CD4-positive, alpha-beta T cell treated with Interferon gamma for 1 hour (primary cell): ENCODE data around the gene PLEKHA6.
A peak's percentile ranks its signal among the peaks of the same experiment; 100 is the strongest.

Experiments
- DNase-seq: peaks from one replicate; pipeline ENCODE4 v3.0.0-alpha.2; 2020

The PLEKHA6 gene

DNA sequence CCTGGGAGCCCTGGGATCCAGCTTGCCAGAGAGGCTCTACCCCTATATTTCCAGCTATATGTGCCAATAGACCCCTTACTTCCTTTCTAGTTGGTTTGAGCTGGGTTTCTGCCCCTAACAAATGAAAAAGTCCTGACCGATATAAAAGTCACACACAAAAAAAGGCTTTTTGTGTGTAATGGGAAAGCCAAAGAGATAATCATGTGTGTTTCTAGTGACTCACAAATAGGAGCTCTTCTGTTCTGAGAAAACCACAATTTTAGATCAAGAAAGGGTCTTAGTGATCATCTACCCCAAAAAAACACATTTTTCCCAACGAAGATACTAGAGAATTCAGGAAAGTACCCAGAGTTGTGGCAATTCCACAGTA, 23.0 kb upstream of the PLEKHA6 start:
- DNase-seq, result no peak

DNA sequence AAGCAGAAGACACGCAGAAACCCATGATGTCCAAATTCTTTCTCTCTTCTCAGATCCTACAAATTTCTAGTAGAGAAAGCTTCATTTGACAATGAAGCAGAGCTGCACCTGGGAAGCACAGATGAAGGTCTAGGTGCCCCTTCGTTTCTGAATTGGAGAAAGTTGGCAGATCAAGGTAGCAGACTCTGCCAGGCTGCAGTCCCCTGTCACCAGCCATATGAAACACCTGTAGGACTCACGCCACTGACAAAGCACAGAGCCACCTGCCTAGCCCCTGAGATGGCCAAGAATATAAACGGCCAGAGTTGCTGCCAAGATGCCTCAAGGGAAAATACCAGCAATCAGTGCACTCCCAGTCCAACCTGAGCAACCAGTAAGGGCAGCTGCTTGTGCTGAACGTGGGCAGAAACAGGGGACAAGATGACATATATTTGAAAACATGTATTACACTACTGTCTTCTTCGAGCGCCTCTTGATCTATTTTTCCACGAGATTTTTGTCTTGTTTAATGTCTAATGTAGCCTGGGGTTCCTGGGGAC, 20.6 kb upstream of the PLEKHA6 start:
- DNase-seq, result no peak

DNA sequence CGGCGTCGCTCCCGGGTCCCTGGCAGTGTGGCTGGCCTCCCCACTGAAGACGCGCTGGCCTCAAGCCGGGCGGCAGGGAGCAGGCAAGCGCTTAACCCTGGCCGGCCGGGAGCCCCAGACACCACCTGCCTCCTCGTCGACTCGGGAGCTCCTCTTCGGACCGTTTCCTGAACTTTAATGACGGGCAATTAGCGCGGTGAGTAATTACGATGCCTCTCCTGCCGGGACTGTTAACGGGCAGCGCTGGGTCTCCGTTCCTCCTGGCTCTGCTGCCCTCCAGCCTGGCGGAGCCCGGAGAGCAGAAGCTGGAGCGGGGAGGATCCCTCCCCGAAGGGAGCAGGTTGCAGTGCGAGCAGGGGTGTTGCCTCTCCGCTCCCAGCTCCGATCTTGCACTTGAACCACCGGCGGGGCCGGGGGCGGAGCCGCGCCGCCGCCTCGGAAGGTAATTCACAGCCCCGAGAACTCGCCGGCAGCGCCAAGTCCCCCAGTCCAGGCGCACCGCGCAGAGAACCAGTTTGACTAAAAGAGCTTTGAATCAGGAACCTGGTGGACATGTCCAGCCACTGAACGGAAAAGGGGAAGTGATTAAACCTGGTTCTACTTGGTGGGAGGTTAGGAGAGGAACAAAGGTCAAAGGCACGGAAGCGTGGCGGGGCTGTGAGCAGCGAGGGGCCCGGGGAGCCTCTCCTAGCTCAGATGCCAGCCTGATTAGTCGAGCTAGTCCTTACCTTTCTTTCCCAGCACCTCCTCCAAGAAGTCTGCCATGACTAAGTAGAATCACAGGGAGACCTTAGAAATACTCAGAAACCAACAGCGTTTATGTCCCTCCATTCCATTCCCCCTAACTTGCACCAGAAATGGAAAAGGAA, 18.3 kb upstream of the PLEKHA6 start:
- DNase-seq, result peak; percentile 31

DNA sequence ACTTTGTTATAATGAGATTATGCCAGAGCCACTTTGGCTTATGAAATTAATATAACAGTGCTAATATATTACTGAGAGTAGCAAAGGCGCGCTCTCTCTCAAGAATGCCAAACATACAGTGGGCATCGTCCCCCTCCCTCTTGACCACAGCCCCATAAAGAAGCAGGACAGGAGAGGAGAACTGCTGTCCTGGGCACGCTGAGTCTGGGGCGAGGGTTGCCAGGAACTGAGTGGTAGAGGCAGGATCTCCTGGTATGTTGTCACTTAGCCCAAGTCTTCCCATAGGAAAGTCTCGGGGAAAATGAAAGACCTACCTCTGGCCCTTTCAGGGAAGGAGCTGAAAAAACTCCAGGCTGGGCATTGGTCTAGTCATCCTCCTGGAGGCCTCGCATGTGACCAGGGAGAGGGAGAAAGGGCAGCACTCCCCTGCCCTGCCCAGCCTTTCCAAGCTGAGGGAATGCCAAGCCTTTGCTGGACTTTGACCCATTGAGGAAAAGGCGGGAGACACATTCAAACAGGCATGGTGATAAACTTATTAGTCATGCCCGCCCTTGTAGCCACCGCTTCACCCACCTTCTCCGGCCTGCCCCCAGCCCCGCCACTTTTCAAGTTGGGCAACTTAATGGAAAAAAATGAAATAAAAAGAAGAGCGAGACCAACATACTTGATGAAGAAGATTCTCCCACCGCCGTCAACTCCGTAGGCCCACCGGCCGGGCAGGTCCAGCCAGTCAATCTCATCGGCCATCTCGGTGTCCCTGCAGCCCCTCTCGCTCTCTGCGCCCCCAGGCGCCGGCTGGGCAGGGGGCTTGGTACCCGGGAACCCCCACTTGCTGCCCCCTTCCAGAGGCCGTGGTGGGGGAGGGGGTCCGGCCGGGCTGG, 17.4 kb upstream of the PLEKHA6 start:
- no peak for DNase-seq

DNA sequence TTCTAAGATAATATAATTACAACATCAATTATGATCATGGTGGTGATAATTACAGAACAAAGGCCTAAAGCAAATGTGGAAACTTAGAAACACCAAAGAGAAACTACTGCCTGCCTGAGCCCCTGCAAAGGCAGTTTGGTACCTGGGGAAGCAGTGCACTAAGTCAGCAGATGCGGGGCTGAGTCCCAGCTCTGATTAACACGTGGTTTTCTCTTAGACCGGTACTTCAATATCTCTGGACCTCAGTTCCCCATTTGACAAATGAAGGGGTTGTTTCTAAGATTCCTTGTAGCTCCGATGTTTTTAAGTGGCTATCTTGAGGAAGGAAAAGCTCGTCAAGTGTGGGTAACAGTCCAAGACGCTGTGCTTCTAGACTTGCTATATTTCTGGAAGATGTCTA, 16.7 kb upstream of the PLEKHA6 start:
- no peak for DNase-seq

DNA sequence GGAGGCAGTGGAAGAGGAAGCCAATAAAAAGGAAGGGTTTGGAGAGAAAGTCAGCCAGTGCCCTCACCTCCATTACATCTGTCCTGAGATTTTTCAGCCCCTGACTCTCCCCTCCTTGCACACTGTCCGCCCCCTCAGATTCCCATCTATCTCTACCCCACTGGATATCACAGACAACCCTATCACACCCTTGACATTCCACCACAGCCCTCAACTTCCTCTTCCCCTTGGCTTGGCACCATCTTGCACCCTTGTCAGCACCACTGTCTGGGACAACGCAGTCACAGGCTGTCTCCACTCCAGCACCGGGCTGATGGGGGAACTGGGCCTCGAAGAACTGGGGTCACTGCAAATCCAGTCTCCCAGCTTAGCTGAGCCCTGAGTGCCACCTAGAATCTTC, 14.2 kb upstream of the PLEKHA6 start:
- DNase-seq, result no peak

DNA sequence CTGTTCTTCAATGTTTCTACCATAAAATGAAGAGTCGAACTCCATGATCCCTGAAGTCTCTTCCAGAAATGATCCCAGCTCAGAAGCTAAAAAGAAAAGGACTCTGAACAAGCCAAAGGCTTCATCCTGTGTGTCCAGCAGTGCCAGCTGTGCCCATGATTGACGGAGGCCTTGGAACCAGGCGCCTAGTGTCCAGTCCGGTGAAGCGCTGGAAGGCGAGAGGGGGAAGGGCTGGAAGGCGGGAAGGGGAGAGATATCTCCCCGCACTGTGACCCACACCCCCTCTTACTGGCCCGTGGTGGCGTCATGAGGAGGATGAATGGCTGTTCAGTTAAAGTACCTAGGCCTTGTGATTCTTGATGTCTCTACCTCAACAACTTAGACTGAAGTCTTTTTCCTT, 10.4 kb upstream of the PLEKHA6 start:
- DNase-seq, result no peak

DNA sequence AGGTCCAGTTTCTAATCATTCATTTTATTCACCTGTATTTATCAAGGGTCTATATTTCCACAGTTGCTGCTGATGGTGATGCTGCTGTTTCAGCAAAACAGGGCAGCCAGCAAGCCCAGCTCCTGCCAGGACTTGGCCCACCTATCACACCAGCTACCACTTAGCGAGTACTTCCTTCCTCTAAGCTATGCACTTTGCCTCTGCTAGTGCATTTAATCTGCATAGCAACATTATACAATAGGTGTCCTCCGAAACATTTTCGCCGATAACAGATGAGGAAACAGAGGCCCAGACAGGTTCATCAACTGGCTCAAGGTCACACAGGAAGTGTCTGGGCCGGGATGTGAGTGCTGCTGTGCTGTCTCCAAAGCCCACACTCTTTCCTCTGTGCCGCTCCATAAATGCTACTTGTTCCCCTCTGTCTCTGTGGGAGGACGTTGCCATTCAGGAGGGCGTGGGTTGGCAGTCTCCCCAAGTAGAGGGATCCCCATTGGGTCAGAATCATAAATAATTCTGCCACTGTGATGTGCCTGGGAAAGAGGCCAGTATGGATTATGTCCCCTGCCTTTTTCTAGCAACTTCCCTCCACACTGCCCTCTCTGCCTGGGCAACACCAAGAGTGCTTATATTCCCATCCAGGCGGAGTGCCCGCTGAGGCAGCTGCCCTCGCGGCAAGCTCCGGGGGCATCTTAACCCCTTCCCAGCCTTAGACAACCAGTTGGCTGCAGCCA, 9.4 kb upstream of the PLEKHA6 start:
- DNase-seq, result no peak

DNA sequence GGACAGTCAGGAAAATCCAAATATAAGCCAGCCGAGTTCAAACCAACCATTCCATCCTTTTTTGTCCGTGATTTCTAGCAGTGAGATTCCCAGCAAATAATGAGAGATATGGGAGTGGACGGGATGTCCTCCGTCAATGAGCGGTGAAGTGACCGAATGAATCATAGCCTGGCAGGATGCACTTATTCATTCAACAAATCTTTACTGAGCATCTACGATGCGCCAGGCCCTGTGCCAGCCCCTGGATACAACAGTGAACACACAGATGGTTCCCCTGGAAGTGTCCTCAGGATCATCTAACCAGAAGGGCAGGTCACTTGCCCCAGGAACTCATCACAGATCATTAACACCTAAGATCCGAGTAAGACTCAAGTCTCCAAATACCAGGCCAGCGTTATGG, 8.2 kb upstream of the PLEKHA6 start:
- no peak for DNase-seq

DNA sequence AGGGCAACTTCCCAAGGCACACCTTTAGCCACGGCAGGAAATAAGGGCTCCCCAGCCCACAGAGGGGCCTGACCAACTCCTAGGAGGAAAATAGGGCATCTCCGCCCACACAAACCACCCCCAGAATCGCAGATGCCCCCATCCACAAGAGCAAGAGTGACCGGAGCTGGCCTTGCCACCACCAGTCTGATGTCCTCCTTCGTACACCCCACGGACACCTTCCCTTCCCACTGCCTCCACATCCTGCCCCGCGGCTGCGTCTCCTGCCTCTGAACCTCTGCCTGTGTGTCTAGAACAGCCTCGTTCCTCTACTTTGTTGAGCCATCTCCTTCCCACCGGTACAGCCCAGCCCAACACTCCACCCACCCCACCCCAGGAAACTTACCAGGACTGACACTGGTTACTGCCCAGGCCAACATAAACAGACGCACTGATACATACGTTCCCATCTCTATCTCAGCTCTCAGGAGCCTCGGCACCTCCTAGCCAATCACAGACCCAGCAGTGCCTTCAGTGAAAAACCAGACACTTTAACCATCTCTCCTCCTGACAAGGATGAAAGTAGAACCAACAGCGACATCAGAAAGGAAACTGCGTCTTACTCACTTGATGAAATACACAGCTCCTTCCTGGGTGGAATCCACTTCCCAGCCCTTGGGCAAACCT, 7.6 kb upstream of the PLEKHA6 start:
- no peak for DNase-seq

DNA sequence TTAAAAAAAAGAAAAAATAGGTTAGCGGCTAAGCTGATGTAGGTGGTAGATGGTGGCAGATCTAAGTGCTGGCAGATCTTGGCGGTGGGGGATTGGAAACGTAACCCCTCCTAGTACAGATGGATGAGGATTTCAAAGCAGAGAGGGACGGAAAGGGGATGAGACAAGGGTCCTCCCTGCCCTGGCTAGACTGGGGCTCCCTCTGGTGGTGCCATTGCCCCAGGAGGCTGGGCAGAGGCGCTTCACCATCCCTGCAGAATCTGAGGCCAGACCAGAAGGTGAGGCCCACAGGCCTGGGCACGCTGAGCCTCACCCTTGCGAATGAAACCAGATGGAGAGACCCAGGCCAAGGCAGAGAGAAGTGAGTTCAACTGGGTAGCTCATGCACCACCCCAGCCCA, 7.0 kb upstream of the PLEKHA6 start:
- no peak for DNase-seq

DNA sequence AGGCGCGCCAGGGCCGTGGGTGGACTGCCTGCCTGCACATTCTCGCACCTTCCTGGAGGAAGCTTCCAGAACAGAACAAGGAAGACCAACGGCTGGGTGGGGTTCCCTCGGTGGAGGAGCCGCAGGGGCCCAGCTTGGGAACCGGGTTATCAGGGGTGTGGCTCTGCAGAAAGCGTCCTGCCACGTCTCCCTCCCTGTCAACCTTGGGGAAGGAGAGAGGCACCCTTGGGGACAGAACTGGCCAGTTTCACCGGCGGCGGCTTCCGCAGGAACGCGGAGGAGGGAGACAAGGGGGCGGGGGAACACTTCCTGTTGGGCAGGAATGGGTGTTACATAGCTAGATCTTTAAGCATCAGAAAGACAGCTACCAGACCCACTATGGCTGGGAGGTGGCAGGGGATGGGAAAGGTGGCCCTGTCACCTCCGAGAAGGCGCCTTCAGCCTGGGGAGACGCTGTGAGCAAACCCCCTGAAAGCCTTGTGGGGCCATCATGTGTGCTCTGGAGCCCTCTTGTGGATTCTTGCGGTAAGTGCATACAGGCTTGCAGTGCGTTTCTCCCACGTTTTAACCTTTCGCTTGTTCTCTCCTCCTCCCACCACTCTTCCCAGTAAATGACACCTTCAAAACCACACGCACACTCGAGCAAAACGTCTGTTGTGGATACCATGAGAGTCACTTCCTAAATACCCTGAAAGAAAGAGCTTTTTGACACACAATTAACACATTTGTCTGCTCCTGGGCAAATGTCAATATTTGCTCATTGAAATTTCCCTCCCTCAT, 3.8 kb upstream of the PLEKHA6 start:
- DNase-seq, result peak; percentile 74

DNA sequence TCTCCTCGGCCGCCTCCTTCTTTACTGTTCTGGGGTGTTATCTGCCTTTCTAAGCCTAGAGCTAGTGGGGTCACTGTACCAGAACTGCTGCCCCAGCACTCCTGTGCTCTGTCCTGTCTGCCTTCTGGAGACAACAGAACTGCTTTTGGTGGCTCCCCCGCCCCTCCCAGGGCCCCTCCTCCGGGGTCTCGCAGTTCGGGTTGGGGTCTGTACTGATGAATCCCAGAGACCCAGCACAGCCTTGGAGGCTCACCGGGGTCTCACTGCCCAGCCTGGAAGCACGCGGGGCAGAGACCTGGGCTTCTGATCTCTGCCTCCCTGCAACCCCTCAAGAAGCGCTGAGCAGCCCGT, 3.2 kb upstream of the PLEKHA6 start:
- no peak for DNase-seq

DNA sequence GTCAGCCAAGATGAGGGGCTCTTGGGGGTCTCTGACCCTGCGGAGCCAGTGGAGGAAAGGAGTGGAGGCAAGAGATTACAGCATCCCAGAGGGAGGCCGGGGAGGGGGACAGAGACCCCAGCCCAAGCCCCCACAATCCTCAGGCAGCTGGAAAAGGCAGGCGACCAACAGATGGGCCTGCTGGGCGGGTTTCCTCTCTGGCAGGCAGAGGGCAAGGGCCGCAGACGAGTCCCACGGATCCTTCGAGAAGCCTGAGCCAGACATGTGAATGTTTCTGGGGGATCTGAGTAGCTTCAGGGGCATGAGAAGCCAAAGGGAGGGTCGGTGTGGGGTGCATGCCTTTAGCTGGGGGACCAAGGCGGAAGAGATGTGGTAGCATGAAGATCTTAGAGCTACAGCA, 2.1 kb upstream of the PLEKHA6 start:
- DNase-seq, result no peak

DNA sequence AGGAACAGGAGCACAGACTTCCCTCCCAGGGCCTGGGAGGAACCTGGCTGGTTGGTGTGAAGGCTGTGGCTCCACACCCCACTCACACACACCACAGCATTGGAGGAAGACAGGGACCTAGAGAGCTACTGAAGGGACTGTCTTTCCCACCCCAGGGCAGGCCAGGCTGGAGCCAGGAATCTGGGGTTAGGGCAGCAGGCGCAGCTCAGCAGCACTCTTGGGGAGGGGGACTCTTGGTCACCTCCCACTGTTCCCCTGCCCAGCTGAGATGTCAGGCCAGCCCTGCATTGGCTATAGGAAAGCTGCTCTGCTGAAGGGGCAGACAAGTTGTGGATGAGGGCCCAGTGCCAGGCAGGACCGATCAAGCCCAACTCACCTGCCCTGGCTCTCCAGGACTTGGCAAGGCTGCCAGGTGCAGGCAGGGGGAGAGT, 1.6 kb upstream of the PLEKHA6 start:
- DNase-seq, result no peak

DNA sequence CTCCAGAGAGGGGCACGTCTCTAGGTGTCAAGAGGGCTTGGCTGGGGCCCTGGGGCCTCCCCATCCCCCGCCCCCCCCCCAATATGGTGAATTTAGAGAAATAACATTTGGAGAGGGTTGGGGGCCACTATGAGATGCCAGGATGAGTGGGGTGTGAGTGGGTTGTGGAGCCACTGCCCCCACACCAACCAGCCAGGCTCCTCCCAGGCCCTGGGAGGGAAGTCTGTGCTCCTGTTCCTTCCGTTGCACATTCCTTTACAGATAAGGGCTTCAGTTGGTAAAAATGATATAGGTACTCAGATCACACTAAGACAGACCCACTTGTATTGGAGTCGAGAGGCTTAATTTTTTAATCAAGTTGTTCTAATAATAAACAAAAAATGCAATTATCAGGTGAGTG, 585 bp upstream of the PLEKHA6 start:
- no peak for DNase-seq

DNA sequence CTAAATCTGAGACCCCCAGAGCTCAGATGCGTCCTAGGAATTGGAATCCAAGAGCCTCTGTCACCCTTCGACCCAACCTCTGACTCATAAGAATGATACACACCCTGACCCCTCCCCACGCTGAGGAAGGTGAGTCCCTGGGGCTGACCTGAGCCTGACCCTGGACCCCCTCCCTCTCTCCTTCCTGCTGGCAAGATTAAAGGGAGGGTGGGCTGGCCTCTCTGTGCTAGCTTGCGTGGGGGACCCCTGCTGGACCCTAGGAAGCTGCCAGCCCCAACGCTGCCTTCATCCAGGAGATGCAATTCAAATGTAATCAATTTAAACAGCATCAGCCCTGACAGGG, 627 bp downstream of the PLEKHA6 start:
- DNase-seq, result no peak

DNA sequence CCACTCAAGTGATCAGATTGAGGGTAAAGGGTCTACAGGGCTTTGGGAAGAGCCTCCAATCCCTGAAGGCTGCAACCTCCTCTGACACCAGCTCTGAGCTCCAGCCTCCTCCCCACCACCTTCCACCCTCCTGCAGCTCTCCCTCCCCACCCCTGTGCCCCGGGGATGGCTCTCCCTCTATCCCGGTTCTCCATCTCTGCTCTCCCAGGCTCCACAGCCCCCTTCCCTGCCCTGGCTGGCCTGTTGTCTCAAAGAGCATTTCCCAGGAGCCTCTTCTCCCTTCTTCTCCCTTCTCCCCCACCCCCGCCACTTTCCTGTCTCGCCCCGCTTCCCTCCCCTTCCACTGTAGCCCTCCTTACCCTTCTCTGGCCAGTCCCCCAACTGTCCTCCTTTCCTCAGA, 1.1 kb downstream of the PLEKHA6 start:
- DNase-seq, result no peak

DNA sequence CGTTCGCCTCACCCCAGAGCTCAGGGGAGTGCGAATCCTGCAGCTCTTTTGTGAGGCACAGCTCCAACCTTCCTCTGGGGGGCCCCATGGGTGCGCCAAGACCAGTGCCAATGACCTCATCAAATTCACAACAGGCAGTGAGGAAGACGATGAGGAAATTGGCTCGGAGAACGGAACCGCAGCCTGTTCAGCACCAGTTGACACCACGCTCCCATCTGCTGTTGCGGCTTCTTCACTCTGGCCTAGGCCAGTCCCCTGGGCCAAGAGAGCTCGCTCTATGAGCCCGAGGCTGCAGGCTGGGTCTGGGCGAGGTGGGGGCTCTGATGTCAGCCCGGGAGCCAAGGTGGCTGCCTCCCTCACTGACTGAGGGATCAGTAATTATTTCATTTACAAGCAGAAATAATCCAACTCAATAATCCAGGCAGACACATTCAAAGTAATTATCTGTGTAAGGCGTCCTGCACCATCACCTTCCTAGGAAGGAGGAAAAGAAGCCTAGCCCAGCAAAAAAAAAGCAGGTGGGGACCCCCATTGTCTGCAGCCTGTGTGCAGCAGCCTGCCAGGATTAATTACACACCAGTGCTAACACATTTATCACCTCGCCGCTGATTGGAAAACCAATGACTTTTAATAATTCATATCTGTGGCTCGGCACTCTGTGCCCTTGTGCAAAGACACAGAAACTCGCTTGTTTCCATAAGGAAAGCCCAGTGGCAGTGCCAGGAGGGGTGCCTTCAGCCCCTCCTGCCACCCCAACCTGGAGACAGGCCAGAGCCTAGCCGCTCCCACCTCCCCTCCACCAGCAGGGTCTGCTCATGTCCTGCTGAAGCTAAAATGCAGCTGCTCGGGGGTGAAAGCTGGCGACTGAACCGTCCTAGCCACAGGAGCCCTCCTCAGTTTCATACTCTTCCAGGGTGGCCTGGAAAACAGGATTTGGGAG, 1.9 kb downstream of the PLEKHA6 start:
- no peak for DNase-seq

DNA sequence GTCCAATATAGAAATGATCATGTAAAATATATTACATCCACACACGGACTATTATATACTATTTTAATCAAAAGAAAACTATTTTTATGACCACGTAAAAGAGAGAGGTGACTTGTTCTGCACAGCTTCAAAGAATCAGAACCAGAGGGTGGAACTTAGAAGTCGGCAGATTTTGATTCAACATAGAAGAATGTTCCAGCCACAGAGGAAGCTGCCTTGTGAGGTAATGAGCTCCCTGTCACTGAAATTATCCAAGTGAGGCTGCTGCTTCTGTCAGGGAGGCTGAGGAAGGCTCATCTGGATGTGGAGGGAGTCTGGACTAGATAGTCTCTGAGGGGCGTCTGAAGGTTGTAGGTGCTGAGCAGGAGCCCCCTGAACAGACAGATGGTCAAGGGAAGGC, 2.7 kb downstream of the PLEKHA6 start:
- DNase-seq, result no peak

DNA sequence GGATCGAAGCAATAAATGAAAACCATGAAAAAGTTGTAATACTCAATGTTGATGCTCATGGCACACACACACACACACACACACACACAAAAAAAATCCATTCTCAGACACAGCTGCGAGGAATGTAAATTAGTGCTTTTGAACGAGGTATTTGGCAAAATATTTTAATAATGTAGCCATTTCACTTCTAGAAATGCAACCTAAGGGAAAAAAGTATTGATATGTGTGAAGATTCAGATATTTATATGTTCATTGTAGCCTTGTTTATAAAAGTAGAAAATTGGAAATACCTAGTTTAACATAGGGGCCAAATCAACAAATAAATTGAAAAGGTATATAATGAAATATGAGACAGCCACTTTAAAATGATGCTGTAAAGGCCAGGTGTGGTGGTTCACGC, 3.8 kb downstream of the PLEKHA6 start:
- no peak for DNase-seq
